Panc1 (cell line): ENCODE results near the gene PLEKHM2. TPM values are rescaled to one million over a fixed set of nuclear protein-coding genes. Genes with fewer than 3 reads are reported as not detected.

ENCODE experiments used
- ATAC-seq: fragments of 200-7000 bp; cut with Tn5 transposase; 2 replicates; pipeline ENCODE4 v1.9.1; 2020; ENCODE audit warnings: mild to moderate bottlenecking, moderate library complexity
- BruUV-seq: library from RNA; stranded (reverse); fragments of 400-500 nt; replicated peaks from 2 replicates; lab custom pipeline; 2021; lab: Mats Ljungman, UMichigan
- CTCF ChIA-PET: fragments of 300-600 bp; sonication (Branson Sonifier 250); formaldehyde crosslinking; loops from one replicate; lab custom pipeline; 2022; ENCODE audit warnings: antibody characterized with exemption; lab: Charles Lee
- POLR2A ChIA-PET: fragments of 300-600 bp; sonication (Branson Sonifier 250); formaldehyde crosslinking; loops from one replicate; lab custom pipeline; 2022; ENCODE audit warnings: antibody characterized with exemption; lab: Charles Lee
- DNase-seq: peaks from one replicate; pipeline ENCODE4 v3.0.0-alpha.2; 2010; ENCODE audit warnings: low read depth, low spot score
- H3K27ac ChIP-seq: 2 replicates; pipeline ENCODE4 v1.5.1; 2011; ENCODE audit warnings: mild to moderate bottlenecking, low read length, inconsistent platforms
- H3K27me3 ChIP-seq: fragments of 200-500 bp; sonication (Bioruptor generic); 2 replicates; pipeline ENCODE4 v1.6.0; 2014; ENCODE audit warnings: low read length, inconsistent platforms; ENCODE audit not compliant: control insufficient read depth, insufficient read depth
- H3K36me3 ChIP-seq: fragments of 200-500 bp; sonication (Bioruptor generic); 2 replicates; pipeline ENCODE4 v1.5.1; 2014; ENCODE audit warnings: inconsistent platforms, mild to moderate bottlenecking, low read length, moderate library complexity; ENCODE audit not compliant: control insufficient read depth, insufficient read depth
- H3K4me1 ChIP-seq: 2 replicates; pipeline ENCODE4 v1.5.1; 2011; ENCODE audit warnings: inconsistent platforms, mild to moderate bottlenecking, low read length, moderate library complexity; ENCODE audit not compliant: control insufficient read depth, insufficient read depth
- H3K4me3 ChIP-seq, 2 experiments: 2 replicates each; pipeline ENCODE4 v1.5.1; 2011 to 2012; ENCODE audit warnings: low read depth in 2 of 2, low read length in 2 of 2, mild to moderate bottlenecking in 2 of 2, inconsistent platforms in 1 of 2, moderate library complexity in 1 of 2
- H3K9me3 ChIP-seq: fragments of 200-500 bp; sonication (Bioruptor generic); 2 replicates; pipeline ENCODE4 v1.5.1; 2014; ENCODE audit warnings: low read depth, mild to moderate bottlenecking, inconsistent platforms, low read length, moderate library complexity; ENCODE audit not compliant: control insufficient read depth, insufficient read depth
- CTCF ChIP-seq: fragments of 450-650 bp; IDR thresholded peaks from 2 replicates; pipeline ENCODE4 v1.5.1; 2017; ENCODE audit warnings: mild to moderate bottlenecking
- POLR2AphosphoS5 ChIP-seq: IDR thresholded peaks from 2 replicates; pipeline ENCODE4 v1.6.1; 2012; ENCODE audit warnings: mild to moderate bottlenecking, low read depth, low read length, moderate library complexity
- REST ChIP-seq, 2 experiments: IDR thresholded peaks; 2 replicates each; pipeline ENCODE4 v1.6.1; 2011 to 2012; ENCODE audit warnings: low read depth in 2 of 2, control low read depth in 1 of 2, low read length in 1 of 2, mild to moderate bottlenecking in 1 of 2, moderate library complexity in 1 of 2; ENCODE audit not compliant: insufficient read depth in 1 of 2
- SIN3A ChIP-seq: IDR thresholded peaks from 2 replicates; pipeline ENCODE4 v1.6.1; 2012; ENCODE audit warnings: low read depth, mild to moderate bottlenecking, low read length, moderate library complexity, borderline replicate concordance; ENCODE audit not compliant: insufficient read depth
- TCF7L2 ChIP-seq: IDR thresholded peaks from 2 replicates; pipeline ENCODE4 v1.6.1; 2011; ENCODE audit warnings: mild to moderate bottlenecking, low read depth, low read length, inconsistent platforms
- in situ Hi-C: cut with HindIII; loops from 2 replicates; pipeline ENCODE4 v1.10.0; 2016; ENCODE audit warnings: low sequenced_read_pairs, low pct_unique_long_range_greater_than_20kb
- intact Hi-C: fragments of 100-400 bp; cut with micrococcal nuclease; formaldehyde crosslinking; loops from one replicate; pipeline ENCODE4 v1.10.0; 2022; ENCODE audit not compliant: unreplicated experiment
- total RNA-seq: library from RNA; stranded (reverse); gene quantifications from one replicate; pipeline ENCODE4 v1.2.1, GENCODE V29; 2021; ENCODE audit not compliant: unreplicated experiment

Gene PLEKHM2
- total RNA-seq, 1 experiment from 2014 or later = 54.6 TPM

GRCh38 chr1:15680131-15680530 lies 4.0 kb upstream of the PLEKHM2 start:
- Histone ChIP-seq H3K36me3 (no peaks in the 10 kb centered on the region), H3K27ac (no peak overlapping the region), H3K4me1 (no peaks in the 10 kb centered on the region; the same call in 1 of the 2 replicates), H3K9me3 (no peaks in the 10 kb centered on the region), H3K27me3 (no peaks in the 10 kb centered on the region), H3K4me3 (no peak overlapping the region)
- TF ChIP-seq POLR2AphosphoS5 = no peak
- no peak for TF ChIP-seq REST (IDR thresholded peaks at IDR 0.05; ENCODE audit: insufficient read depth in 1 of 2, low read depth in 2 of 2, low read length in 1 of 2)
- no peak for TF ChIP-seq CTCF
- TF ChIP-seq SIN3A = no peak
- DNase-seq (no peak), ATAC-seq (no peak)
- no TSS peak for BruUV-seq
- intact Hi-C loops = no loop called here
- in situ Hi-C loops = no loop called here
- ChIA-PET POLR2A (interaction anchor here (0.7 kb wide), 1 partner anchor 302 kb away, joined by 3 read pairs; no protein-coding TSS in a partner anchor), CTCF (no interaction called here)

- ATAC-seq (no peak), DNase-seq (peak; percentile 67)
- ChIA-PET CTCF (no interaction called here), POLR2A (interaction anchor here (0.7 kb wide), 1 partner anchor 303 kb away, joined by 3 read pairs; no protein-coding TSS in a partner anchor)
- Histone ChIP-seq H3K9me3 (no peaks in the 10 kb centered on the region), H3K27ac (no peak overlapping the region), H3K4me3 (no peak overlapping the region), H3K36me3 (no peaks in the 10 kb centered on the region), H3K4me1 (peaks cover 5% of the 10 kb centered on the region; the same call in 1 of the 2 replicates), H3K27me3 (no peaks in the 10 kb centered on the region)
- in situ Hi-C loops (no loop called here), intact Hi-C loops (no loop called here)
- BruUV-seq = no TSS peak
- TF ChIP-seq POLR2AphosphoS5 (no peak), SIN3A (no peak), TCF7L2 (no peak), REST (IDR thresholded peaks at IDR 0.05; ENCODE audit: insufficient read depth in 1 of 2, low read depth in 2 of 2, low read length in 1 of 2) (no peak), CTCF (no peak)
These were observed 3.4 kb upstream of the PLEKHM2 start for GRCh38 chr1:15680561-15681348.
